Liver (tissue), 3 donors: Measurements from ENCODE around the gene AAK1.

Experiments used
- CTCF ChIP-seq: fragments of 150-350 bp; IDR thresholded peaks from 2 replicates; pipeline ENCODE4 v1.5.1; 2017; ENCODE audit warnings: improper control_type of control experiment, low read depth, low read length; ENCODE audit not compliant: missing input control
- GABPA ChIP-seq, 2 donors: IDR thresholded peaks in 1 of 2; conservative IDR thresholded peaks in 1 of 2; 2 replicates each; pipeline ENCODE4 v1.6.1; 2016; ENCODE audit warnings: antibody characterized with exemption in 2 of 2, mild to moderate bottlenecking in 1 of 2, moderate library complexity in 1 of 2
- REST ChIP-seq: IDR thresholded peaks from 2 replicates; pipeline ENCODE4 v1.6.1; 2016; ENCODE audit warnings: antibody characterized with exemption, mild to moderate bottlenecking
- donor health status: healthy.
- donor health status: healthy.

- TF ChIP-seq GABPA (IDR thresholded peaks at IDR 0.05 in 1 of 2, conservative IDR thresholded peaks at IDR 0.05 in 1 of 2) (no peak), REST (no peak), CTCF (no peak)
These were observed 60.9 kb downstream of the AAK1 start for GRCh38 chr2:69582582-69583176.
